PC-3 (cell line): ENCODE measurements around the gene ZNF518B. TPM values are rescaled to one million over a fixed set of nuclear protein-coding genes. Genes with fewer than 3 reads are reported as not detected.

Experiments
- ATAC-seq: fragments of 200-7000 bp; cut with Tn5 transposase; 2 replicates; pipeline ENCODE4 v1.9.1; 2020; ENCODE audit warnings: mild to moderate bottlenecking, moderate library complexity
- BruUV-seq: library from RNA; stranded (reverse); fragments of 400-500 nt; replicated peaks from 2 replicates; lab custom pipeline; 2021; lab: Mats Ljungman, UMichigan
- CTCF ChIA-PET: fragments of 300-600 bp; sonication (Branson Sonifier 250); formaldehyde crosslinking; loops from one replicate; lab custom pipeline; 2022; ENCODE audit warnings: antibody characterized with exemption; lab: Charles Lee
- POLR2A ChIA-PET: fragments of 300-600 bp; sonication (Branson Sonifier 250); formaldehyde crosslinking; loops from one replicate; lab custom pipeline; 2022; ENCODE audit warnings: antibody characterized with exemption; ENCODE audit not compliant: unreplicated experiment; lab: Charles Lee
- DNase-seq: peaks from one replicate; pipeline ENCODE4 v3.0.0-alpha.2; 2015
- H2AFZ ChIP-seq: fragments of 300-600 bp; sonication (generic); 2 replicates; pipeline ENCODE4 v1.6.0; 2016; ENCODE audit warnings: antibody characterized with exemption, low read length
- H3F3A ChIP-seq: fragments of 300-600 bp; sonication (generic); one replicate; pipeline ENCODE4 v1.6.0; 2017; ENCODE audit warnings: antibody characterized with exemption, low read length, control low read depth, mild to moderate bottlenecking; ENCODE audit not compliant: unreplicated experiment
- H3K27ac ChIP-seq: fragments of 300-600 bp; sonication (generic); 2 replicates; pipeline ENCODE4 v1.5.1; 2016; ENCODE audit warnings: mild to moderate bottlenecking, low read length
- H3K27me3 ChIP-seq: fragments of 300-600 bp; sonication (generic); 2 replicates; pipeline ENCODE4 v1.6.1; 2016; ENCODE audit warnings: low read length, mixed read lengths
- H3K36me3 ChIP-seq: fragments of 300-600 bp; sonication (generic); 2 replicates; pipeline ENCODE4 v1.6.1; 2016; ENCODE audit warnings: low read depth, mixed run types, low read length, mixed read lengths
- H3K4me1 ChIP-seq: fragments of 300-600 bp; sonication (generic); 2 replicates; pipeline ENCODE4 v1.5.1; 2016; ENCODE audit warnings: low read length; ENCODE audit not compliant: insufficient read depth
- H3K4me2 ChIP-seq: fragments of 300-600 bp; sonication (generic); 2 replicates; pipeline ENCODE4 v1.6.0; 2016; ENCODE audit warnings: low read length
- H3K4me3 ChIP-seq: fragments of 300-600 bp; sonication (generic); 2 replicates; pipeline ENCODE4 v1.5.1; 2016; ENCODE audit warnings: mild to moderate bottlenecking, low read length, mixed read lengths
- H3K79me2 ChIP-seq: fragments of 300-600 bp; sonication (generic); 2 replicates; pipeline ENCODE4 v1.6.1; 2017; ENCODE audit warnings: low read length, mixed read lengths
- H3K9ac ChIP-seq: fragments of 300-600 bp; sonication (generic); 2 replicates; pipeline ENCODE4 v1.6.0; 2016; ENCODE audit warnings: mild to moderate bottlenecking, low read length
- H3K9me2 ChIP-seq: fragments of 300-600 bp; sonication (generic); replicated peaks from 2 replicates; pipeline ENCODE4 v1.6.1; 2016; ENCODE audit warnings: mixed run types, low read length, mixed read lengths
- H3K9me3 ChIP-seq: fragments of 300-600 bp; sonication (generic); 2 replicates; pipeline ENCODE4 v1.6.1; 2016; ENCODE audit warnings: low read length, mixed read lengths
- H4K20me1 ChIP-seq: fragments of 300-600 bp; sonication (generic); 2 replicates; pipeline ENCODE4 v1.6.1; 2016; ENCODE audit warnings: low read length, mixed read lengths
- CTCF ChIP-seq: fragments of 300-600 bp; sonication (generic); conservative IDR thresholded peaks from 2 replicates; pipeline ENCODE4 v1.5.1; 2017; ENCODE audit warnings: antibody characterized with exemption, low read depth, mild to moderate bottlenecking, low read length
- EZH2 ChIP-seq: fragments of 300-600 bp; sonication (generic); IDR thresholded peaks from one replicate; pipeline ENCODE4 v1.6.1; 2017; ENCODE audit warnings: antibody characterized with exemption, mild to moderate bottlenecking, low read length; ENCODE audit not compliant: unreplicated experiment
- EZH2phosphoT487 ChIP-seq: fragments of 300-600 bp; sonication (generic); IDR thresholded peaks from 2 replicates; pipeline ENCODE4 v1.6.1; 2018; ENCODE audit warnings: mild to moderate bottlenecking, antibody characterized with exemption, low read length, borderline replicate concordance
- intact Hi-C: fragments of 100-400 bp; cut with micrococcal nuclease; formaldehyde crosslinking; loops from 2 replicates; pipeline ENCODE4 v1.9.0; 2023
- total RNA-seq: library from RNA; depleted of rRNA; stranded (reverse); fragments of >200 nt; gene quantifications from 2 replicates; pipeline ENCODE4 v1.2.3, GENCODE V29; 2014

ZNF518B gene
- total RNA-seq, 1 experiment from 2014 or later, result 16.2 TPM

- no TSS peak for BruUV-seq
- Histone ChIP-seq H3K9me2 (no peaks in the 10 kb centered on the region), H3K27me3 (peaks cover 9% of the 10 kb centered on the region), H3K4me2 (no peak overlapping the region), H2AFZ (no peak overlapping the region), H3K9me3 (no peaks in the 10 kb centered on the region), H3K27ac (no peak overlapping the region), H3F3A (no peaks in the 10 kb centered on the region), H3K4me3 (no peak overlapping the region), H3K79me2 (no peaks in the 10 kb centered on the region), H3K36me3 (no peaks in the 10 kb centered on the region), H3K9ac (no peak overlapping the region), H3K4me1 (no peaks in the 10 kb centered on the region), H4K20me1 (no peaks in the 10 kb centered on the region)
- DNase-seq (no peak), ATAC-seq (no peak)
- TF ChIP-seq EZH2 (no peak), EZH2phosphoT487 (no peak), CTCF (no peak)
- ChIA-PET POLR2A (no interaction called here), CTCF (no interaction called here)
- intact Hi-C loops, result no loop called here
Observed at GRCh38 chr4:10504570-10505179, 47.4 kb upstream of the ZNF518B start.

- no peak overlapping the region for H3K27ac ChIP-seq
- no peaks in the 10 kb centered on the region for H3K9me3 ChIP-seq
- H3K27me3 ChIP-seq, result peaks cover 17% of the 10 kb centered on the region
- ATAC-seq, result no peak
- H3K4me1 ChIP-seq, result no peaks in the 10 kb centered on the region
- DNase-seq, result no peak
- H4K20me1 ChIP-seq, result no peaks in the 10 kb centered on the region
- intact Hi-C loops, result no loop called here
- TF ChIP-seq EZH2phosphoT487 (no peak), CTCF (no peak), EZH2 (no peak)
- no peaks in the 10 kb centered on the region for H3K36me3 ChIP-seq
- no peaks in the 10 kb centered on the region for H3K9me2 ChIP-seq
- H3K9ac ChIP-seq, result no peak overlapping the region
- no TSS peak for BruUV-seq
- H3K4me3 ChIP-seq, result no peak overlapping the region
- ChIA-PET POLR2A (no interaction called here), CTCF (no interaction called here)
- H3F3A ChIP-seq, result no peaks in the 10 kb centered on the region
- no peak overlapping the region for H3K4me2 ChIP-seq
- H2AFZ ChIP-seq, result no peak overlapping the region
- H3K79me2 ChIP-seq, result no peaks in the 10 kb centered on the region
Observed at GRCh38 chr4:10502717-10503116, 45.5 kb upstream of the ZNF518B start.

- intact Hi-C loops, result no loop called here
- ATAC-seq (no peak), DNase-seq (no peak)
- Histone ChIP-seq H3K4me3 (no peak overlapping the region), H3K79me2 (no peaks in the 10 kb centered on the region), H4K20me1 (no peaks in the 10 kb centered on the region), H3F3A (no peaks in the 10 kb centered on the region), H3K9me2 (no peaks in the 10 kb centered on the region), H3K9ac (no peak overlapping the region), H3K27ac (no peak overlapping the region), H3K4me1 (no peaks in the 10 kb centered on the region), H3K9me3 (no peaks in the 10 kb centered on the region), H3K36me3 (no peaks in the 10 kb centered on the region), H3K27me3 (peaks cover 17% of the 10 kb centered on the region), H3K4me2 (no peak overlapping the region), H2AFZ (no peak overlapping the region)
- ChIA-PET CTCF (no interaction called here), POLR2A (no interaction called here)
- TF ChIP-seq CTCF, result no peak
- no peak for TF ChIP-seq EZH2
- TF ChIP-seq EZH2phosphoT487, result no peak
- no TSS peak for BruUV-seq
Observed at GRCh38 chr4:10500776-10501175, 43.5 kb upstream of the ZNF518B start.
